ENCODE measurements around the gene MEX3A.
"Not testable (repeated sequence)": the region's sequence is repeated elsewhere in the genome, so short reads cannot be mapped to it uniquely, and the experiment has no call there.

Gene MEX3A

DNA sequence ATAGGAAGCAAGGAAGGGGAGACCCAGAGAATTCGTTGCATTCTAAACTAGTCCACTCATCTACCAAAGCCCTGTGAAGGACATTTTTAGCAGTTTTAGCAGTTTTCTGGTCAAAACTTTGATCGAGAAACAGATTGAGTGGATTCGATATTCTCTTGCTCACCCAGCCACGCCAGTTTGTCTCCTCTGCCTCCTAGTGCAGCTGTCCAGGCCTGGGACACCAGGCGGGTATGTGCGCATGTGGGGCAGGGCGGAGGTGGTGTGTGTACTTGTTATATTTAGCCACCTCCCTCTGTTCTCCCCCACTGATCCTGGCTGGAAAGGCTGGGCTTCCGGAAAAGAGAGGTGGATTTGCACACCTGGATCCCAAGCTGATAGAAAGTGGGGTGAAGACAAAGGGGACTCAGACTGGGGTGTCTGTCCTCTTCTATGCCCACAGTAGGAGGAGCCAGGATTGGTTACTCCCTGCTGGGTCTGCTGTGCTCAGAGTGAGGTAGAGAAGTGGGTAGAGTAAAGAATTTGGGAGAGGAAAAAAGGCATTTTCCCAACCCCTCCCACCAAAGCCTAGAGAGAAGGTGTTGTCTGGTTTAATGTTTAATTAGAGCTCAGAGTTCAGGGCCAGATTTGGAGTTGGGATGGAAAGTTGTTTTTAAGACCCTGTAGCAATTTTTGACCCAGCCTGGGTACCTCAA lies 36.1 kb upstream of the MEX3A start:
- DNase-seq (ENCODE audit: low read depth), result no peak

DNA sequence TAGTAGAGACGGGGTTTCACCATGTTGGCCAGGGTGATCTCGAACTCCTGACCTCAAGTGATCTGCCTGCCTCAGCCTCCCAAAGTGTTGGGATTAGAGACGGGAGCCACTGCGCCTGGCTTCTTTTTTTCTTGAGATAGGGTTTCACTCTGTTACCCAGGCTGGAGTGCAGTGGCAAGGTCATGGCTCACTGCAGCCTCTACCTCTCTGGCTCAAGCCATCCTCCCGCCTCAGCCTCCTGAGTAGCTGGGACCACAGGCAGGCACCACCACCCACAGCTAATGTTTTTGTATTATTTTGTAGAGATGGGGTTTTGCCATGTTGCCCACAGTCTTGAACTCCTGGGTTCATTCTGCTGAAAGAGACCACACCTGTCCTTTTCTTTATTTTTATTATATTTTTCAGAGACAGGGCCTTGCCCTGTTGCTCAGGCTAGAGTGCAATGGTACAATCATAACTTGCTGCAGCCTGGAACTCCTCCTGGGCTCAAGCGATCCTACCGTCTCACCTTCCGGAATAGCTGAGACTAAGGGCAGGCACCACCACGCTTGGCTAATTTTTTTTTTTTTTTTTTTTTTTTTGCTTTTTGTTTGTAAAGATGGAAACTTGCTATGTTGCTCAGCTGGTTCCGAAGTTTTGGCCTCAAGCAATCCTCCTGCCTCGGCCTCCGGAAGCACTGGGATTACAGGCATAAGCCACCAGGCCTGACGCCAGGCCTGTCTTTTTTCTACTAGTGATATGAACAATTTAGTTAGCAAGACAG lies 35.3 kb upstream of the MEX3A start:
- no peak for DNase-seq (ENCODE audit: low read depth)

DNA sequence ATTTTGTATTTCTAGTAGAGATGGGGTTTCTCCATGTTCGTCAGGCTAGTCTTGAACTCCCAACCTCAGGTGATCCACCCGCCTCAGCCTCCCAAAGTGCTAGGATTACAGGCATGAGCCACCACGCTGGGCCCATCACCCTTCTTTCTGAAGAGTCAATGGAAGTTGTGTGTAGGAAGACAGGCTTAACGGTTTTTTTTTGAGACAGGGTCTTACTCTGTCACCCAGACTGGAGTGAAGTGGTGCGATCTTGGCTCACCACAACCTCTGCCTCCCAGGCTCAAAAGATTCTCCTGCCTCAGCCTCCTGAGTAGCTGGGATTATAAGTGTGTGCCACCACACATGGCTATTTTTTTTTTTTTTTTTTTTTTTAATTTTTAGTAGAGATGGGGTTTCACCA lies 34.5 kb upstream of the MEX3A start:
- DNase-seq (ENCODE audit: low read depth), result not testable (repeated sequence)

DNA sequence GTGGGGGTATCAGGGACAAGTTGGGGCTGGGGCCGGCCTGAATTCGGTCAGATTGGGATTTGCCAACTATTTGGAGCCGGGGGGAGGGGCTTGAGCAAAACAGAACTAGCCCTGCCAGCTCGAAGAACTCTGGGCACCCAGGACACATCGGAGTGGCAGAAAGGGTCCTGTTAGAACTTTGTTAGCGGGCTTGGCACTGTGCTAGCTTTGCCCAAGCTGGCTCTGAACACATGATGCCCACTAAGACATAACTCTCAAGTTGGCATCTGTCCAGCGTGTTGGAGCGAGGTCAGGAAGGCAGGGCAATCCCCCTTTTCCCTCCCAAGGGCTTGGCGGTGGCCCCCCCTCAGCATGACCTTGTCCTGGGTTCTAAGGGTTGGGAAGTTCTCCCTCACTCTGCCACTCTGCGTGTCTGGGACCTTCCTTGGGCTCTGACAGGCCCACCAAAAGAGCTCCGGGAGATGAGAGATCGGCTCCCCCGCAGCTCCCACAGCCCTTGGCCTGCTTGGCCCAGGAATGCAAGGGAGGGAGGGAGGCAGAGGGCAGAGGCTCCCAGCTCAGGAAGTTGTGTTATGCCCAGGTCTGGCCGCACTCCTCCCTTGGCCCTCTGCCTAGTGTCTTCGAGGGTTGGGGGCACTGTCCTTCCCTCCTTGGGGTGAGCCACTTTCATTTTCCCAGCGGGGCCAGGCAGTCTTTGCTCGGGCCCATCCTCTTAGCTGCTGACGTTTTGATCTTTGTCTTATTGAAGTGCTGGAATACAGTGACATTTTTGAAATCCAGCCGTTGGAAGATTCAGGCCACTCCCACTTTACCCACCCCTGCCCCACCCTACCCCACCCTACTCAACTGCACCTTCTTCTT lies 33.5 kb upstream of the MEX3A start:
- no peak for DNase-seq (ENCODE audit: low read depth)

DNA sequence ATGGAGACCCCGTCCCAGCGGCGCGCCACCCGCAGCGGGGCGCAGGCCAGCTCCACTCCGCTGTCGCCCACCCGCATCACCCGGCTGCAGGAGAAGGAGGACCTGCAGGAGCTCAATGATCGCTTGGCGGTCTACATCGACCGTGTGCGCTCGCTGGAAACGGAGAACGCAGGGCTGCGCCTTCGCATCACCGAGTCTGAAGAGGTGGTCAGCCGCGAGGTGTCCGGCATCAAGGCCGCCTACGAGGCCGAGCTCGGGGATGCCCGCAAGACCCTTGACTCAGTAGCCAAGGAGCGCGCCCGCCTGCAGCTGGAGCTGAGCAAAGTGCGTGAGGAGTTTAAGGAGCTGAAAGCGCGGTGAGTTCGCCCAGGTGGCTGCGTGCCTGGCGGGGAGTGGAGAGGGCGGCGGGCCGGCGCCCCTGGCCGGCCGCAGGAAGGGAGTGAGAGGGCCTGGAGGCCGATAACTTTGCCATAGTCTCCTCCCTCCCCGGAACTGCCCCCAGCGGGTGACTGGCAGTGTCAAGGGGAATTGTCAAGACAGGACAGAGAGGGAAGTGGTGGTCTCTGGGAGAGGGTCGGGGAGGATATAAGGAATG lies 32.8 kb upstream of the MEX3A start:
- no peak for DNase-seq (ENCODE audit: low read depth)

DNA sequence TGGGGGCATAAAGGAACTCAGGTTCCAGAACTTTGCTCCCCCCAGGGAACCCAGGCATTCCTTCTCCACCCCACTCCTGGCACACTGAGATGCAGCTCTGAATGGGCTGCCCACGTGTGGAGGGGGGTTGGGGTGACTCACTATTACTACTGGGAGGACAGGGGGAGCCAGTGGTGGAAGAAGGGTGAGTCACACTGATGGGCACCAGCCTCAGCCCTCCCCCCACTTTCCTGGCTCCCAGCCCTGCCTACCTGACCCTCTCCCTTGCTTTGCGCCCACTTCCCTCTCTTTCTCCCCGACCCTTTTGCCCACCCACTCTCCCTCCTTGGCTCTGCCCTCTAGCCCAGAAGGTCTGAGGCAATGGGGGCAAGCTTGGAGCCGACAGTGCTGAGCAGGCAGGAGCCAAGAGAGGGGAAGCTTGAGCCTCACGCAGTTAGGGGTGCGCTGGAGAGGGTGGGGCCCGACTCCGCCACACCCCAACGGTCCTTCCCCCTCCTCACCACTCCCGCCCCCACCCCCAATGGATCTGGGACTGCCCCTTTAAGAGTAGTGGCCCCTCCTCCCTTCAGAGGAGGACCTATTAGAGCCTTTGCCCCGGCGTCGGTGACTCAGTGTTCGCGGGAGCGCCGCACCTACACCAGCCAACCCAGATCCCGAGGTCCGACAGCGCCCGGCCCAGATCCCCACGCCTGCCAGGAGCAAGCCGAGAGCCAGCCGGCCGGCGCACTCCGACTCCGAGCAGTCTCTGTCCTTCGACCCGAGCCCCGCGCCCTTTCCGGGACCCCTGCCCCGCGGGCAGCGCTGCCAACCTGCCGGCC lies 32.0 kb upstream of the MEX3A start, which contains the start of gene LMNA:
Gene LMNA (plus strand): TSS at position 611 of the 818 bp plus-strand sequence. CDS start 208 bp downstream, outside the sequence.
- peak; percentile 89 for DNase-seq (ENCODE audit: low read depth)

DNA sequence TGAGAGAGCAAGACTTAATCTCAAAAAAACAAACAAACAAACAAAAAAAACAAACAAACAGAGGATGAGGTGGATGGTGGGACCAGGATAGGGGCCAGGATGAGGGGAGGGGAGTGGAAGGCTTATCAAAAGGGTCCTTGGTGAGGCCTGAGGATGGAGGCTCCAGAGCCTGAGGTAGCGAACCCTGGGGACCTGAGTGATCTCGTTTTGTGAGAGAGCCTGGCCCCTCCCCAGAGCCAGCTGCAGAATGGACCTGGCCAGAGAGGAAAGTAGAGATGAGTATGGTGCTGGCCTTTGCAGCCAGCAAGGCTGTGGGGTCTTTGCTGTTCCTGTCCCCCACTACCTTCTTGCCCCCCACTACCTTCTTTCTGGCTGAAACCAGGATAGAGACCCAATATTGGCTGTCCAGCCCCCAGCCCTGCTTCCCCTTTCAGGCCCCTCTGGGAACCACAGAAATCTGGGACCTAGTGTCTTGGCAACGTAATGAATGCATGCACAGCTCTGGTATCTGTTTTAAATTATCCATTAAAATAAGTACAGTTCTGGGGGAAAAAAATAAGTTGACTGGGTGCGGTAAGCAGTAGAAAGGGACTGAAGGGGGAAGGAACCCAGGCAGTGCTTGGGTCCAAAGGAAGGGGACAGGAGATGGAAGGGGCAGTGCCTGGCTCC lies 31.2 kb upstream of the MEX3A start:
- DNase-seq (ENCODE audit: low read depth), result no peak

DNA sequence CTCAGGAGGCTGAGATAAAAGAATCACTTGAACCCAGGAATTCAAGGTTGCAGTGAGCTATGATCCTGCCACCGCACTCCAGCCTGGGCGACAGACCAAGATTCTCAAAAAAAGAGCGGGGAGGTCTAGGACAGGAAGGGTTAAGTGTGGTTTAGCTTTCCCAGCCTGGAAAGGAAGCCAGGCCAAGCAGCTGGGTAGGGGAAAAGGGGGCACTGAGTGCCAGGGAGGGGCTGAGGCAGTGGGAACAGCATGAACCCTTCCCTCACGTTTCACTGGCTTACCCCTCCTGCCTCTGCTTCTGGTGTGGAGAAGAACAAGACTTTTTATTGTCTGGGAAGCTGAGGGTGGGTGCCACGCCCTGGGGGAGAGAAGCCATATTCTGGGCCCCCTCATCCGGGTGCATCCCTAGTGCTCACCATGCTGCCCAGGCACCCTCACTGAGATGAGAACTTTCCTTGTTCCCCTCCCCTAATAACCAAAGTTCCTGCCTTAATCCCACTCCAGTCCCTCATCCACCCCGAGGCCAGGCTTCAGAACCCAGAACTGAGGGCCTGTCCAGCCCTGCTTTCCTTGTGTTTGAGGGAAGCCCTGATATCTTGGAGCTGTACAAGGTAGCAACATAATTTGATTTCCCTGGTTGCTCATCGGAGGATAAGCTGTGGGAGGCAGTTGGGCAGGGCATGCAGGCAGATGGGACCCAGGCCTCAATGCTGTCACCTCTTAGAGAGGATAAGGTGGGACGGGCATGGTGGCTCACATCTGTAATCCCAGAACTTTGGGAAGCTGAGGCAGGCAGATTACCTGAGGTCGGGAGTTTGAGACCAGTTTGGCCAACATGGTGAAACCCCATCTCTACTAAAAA lies 30.2 kb upstream of the MEX3A start:
- no peak for DNase-seq (ENCODE audit: low read depth)

DNA sequence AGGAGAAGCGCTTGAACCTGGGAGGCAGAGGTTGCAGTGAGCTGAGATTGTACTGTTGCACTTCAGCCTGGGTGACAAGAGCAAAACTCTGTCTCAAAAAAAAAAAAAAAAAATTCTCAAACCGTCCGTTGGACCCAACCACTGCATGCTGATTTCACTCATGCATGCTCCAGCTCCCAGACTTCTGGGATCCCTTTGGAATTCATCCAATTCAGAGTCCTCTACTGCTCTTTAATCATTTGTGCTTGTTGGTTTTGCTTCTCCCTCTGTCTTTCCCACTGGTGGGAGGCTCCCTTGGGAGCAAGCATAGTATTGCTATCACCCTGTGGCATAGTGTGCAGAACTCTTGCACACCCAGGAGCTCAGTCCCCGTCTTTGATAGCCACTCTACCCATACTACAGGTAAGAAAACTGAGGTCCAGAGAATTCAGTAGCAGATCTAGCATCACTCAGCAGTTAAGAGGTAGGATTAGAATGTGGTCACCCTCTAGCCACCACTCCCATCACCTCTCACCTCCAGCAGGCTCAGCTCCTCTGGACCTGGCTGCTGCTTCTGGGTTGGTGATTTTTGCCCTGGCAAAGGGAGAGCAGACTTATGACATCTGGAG lies 29.2 kb upstream of the MEX3A start:
- no peak for DNase-seq (ENCODE audit: low read depth)

DNA sequence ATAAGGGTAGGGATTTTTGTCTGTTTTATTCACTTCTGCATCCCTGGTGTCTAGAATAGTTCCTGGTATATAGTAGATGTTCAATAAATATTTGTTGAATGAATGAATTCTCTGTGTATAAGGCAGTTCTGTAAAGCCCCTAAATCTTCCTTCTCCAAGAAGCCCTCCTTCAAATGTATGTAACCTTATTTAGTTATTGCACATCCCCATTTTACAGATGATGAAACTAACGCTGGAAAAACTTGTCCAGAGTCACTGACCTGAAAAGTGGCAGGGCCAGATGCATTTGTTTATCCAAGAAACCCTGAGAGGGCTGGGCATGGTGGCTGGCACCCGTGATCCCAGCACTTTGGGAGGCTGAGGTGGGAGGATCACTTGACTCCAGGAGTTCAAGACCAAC lies 28.0 kb upstream of the MEX3A start:
- no peak for DNase-seq (ENCODE audit: low read depth)

DNA sequence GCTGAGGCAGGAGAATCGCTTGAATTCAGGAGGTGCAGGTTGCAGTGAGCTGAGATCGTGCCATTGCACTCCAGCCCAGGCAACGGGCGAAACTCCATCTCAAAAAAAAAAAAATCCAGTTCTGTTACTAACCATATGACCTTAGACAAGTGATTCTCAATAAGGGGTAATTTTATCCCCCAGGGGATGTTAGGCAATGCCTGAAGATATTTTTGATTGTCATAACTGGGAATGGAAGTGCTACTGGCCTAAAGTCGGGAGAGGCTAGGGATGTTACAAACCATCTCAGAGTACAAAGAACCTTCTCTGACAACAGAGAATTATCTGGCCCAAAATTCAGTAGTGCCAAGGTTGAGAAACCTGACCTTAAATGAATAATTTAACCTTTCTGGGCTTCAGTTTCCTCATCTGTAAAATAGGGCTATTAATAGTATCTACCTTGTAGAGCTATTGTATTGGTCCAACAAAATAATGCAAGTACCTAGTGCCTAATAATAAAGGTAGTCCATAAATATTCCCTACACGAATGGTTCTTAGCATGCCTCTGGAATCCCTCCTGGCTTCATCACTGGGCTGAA lies 26.5 kb upstream of the MEX3A start:
- DNase-seq (ENCODE audit: low read depth), result no peak

DNA sequence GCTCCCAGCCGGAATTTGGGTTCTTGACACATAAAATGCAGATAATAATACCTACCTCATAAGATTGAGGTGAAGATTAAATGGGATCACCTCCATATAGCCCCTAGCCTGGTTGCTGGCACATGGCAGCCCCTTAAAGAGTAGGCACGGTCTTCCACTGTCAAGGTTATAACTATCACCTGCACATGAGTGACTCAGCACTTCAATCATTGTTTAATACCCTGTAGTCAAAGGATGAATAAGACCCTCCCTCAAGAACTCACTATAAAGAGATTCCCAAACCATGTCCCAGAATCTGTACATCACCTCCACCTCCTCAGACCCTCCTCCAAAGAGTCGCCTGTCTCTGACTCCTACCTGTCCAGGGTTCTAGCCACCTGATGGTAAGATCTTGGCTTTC lies 25.8 kb upstream of the MEX3A start:
- no peak for DNase-seq (ENCODE audit: low read depth)

DNA sequence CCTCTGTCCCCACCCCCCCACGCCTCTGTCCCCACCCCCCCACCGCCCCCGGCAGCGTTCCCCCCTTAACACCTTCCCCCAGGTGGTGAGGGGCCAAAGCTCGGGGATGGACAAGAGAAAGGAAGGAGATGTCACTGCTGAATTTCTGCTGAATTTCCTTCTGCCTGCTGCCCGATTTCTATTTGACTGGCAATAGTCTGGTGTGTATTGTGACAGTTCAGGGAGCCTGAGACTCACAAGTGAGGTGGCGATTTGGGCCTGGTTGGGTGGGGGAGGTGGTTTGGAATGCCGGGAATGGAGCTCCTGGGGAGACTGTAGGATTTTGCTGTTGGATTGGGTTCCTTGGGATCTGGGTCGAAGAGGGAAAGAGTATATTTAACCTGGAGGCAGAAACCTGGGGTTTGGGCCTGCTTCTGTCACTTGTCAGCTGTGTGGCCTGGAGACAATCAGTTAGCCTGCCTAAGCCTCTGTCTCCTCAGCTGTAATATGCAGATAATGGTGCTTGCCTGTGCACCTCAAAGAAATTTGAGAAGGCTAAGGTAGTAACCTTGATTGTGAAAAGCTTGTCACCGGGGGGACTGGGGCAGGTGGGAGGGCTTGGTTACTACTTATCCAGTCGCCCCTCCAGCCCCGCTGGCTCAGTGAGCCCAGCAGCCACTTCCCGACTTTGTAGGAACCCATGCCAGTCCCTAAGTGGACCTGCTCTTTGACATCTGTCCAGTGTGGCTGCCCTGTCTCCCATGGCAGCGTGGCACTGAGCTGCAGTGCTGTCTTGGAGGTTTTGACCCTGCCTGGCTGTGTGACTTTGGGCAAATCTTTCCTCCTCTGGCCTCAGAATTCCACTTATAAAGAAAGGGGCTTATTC lies 24.6 kb upstream of the MEX3A start:
- no peak for DNase-seq (ENCODE audit: low read depth)

DNA sequence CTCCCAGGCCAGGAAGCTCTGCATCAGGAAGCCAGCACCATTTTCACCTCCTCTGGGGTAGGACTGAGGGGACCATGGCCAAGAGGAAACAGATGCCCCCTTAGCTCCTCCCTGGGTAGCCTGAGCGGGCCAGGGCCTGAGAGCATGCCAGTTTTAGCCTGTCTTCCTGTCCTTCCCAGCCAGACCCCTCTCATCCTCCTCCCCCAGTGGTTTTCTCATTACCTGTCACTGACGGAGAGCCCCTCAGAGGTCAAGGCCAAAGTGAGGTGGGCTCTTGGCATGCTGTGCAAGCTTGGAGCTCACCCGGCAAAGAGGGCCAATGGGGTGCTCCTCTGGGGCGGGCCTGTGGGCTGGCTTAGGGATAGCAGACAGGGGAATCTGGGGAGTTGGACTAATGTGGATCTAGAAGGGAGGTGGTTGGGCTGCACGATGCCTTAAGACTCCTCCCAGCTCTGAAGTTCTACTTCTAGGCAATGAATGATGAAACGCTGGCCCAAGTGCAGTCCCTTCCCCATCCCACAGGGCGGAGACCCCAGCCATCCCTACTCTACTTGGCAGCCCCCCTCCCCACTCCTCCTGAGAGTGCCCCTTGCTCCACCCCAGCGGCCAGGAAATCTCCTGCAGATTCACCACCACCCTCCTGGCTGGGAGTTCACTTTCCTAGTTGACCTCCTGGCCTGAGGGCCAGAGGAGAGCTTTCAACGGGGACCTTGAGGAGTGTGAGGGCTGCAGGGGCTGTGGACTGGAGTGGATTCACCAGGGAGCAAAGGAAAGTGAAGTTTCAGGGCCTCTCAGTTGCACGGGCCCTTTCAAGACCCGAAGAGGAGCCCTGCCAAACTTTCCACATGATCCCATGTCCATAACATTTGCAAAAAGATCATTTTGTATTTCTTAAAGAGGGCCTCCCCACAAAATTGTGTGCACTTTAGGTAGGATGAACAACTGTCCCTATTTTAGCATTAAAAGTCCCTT lies 22.9 kb upstream of the MEX3A start:
- no peak for DNase-seq (ENCODE audit: low read depth)

DNA sequence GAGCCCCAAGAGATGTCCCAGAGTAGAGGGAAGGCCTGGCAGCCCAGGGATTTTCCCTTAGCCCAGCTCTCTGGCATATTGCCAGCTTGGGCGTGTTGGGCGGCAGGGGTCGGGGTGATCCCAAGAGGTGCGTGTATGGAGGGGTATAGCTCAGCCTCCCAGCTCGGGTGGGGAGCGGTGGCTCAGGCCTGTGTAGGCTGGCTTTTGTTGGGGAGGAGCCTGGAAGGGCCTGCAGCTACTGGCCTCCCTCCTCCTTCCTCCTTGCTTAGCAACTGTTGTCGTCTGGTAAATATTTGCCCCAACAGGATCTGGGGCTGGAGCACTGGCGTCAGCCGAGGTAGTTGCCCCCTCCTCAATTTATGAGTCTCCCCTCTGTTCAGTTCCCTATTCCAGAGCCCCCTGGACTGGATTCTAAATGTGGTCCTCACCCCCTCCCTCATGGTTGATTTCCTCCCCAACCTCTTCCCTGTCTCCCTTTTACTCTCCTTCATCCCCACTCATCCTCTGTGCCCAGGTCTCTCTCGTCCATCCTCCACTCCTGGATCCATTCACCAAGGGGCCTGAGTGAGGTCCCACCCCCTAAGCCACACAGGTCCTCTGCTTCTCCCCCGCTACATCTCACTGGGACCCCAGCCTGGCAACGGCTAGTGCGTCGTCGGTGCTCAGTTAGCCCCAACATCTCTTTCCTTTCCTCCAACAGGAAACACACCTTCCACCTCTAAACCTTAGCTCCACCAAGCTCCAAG lies 22.0 kb upstream of the MEX3A start:
- peak; percentile 81 for DNase-seq (ENCODE audit: low read depth)

DNA sequence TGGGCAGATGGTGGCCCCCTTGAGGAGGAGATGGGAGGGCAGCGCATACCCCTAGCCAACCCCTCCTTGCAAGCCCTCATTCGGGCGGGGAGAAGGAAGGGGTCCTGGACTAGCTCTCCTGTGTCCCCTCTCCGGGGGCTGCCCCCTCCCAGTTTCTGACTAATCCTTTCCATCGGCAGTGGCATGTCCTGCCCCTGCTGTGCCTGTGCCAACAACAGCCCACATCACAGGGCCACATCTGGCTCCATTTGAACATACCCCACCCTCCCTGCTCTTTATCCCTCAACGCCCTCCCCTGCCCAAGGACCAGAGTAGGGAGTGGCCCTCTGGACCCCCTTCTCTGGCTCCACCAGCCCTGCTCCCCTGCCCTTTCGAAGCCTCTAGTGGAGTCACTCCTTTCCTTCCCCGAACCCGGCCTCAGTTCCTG lies 21.3 kb upstream of the MEX3A start:
- peak; percentile 67 for DNase-seq (ENCODE audit: low read depth)

Measured in T-helper 22 cell (primary cell).